NCI-H187 treated with DMSO at 0.1 percent for 48 hours (cell line): ENCODE measurements around the gene TTLL12.

Experiments
- DNase-seq: peaks from one replicate; lab custom pipeline; 2025; lab: John Stamatoyannopoulos, UW

TTLL12 gene

DNA sequence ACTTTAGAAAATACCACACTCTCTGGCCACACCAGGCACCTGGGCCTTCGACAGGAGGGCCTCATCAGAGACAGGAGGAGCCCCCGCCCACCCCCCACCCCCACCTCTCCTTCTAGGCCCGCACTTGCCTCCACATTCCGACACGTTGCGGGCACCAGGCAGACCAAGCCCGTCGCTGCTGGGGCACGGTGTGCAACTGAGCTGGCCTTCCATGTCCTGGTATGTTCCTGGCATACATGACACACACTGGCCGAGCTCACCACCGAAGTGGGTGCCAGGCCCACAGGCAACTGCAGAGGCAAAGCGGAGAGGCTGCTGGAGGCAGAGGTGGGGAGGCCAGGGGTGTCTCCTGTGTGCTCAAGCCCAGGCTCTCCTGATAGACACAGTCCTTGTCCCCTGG lies 27.0 kb upstream of the TTLL12 start:
- DNase-seq: no peak

DNA sequence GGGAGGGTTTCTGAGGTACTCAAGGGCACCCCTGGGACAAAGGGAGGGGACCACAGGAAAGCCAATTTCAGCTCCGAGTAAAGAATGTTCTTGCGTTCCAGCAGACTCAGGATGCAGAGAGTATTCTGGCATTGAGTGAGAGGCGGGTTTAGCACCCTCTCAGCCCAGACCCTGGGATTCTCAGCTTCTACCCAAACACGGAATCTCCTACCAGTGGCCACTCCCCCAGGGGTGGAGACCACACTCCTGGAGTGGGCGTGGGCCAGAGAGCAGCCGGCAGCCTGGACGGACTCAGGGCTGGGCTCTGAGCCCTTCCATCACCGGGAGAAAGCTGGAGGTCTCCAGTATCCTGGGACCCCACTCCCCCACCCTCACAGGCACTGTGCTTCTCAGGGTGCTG lies 26.1 kb upstream of the TTLL12 start:
- no peak for DNase-seq

DNA sequence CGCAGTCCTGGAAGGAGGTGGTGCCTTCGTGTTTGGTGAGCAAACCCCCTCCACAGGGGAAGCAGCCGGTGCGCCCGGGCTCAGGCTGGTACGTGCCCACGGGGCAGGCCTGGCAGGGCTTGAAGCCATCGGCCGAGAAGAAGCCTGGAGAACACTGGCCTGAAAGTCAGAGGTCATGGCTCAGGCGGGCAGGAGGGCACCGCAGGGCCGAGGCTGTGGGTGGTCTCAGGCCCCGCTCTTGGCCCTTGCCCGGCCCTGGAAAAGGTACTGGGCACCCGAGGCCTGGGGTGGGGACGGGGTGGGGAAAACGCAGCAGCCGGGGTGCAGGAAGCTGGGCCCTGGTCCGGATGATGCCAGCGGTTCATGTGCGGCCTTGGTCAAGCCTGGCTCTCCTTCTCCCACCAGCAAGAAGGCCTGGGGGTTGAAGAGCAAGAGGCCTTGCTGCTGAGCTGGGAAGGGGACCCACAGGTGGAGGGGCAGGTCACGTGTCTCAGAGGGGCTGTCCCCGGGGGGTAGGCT lies 25.6 kb upstream of the TTLL12 start:
- DNase-seq: no peak

DNA sequence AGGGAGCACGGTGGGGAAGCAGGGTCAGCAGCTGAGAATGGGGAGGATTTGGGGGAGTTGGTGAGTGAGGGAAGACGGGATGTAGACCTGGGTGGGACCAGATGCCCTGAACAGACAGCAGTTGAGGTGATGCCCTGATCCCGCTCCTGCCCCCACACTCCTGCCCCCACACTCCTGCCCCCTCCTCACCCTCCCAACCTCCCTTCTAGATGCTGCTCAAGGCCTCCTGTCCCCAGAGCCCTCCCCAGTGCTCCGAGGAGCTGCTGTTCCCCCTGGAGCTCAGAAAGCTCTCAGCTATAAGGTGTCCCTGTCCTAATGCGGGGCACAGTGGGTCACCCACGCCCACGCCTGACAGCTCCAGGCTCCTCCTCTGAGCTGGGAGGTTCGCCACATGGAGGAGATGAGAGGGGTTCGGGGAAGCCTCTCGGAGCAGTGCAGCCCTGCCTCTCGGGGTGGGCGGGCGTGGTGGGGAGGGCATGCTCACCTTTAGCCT lies 25.1 kb upstream of the TTLL12 start:
- no peak for DNase-seq

DNA sequence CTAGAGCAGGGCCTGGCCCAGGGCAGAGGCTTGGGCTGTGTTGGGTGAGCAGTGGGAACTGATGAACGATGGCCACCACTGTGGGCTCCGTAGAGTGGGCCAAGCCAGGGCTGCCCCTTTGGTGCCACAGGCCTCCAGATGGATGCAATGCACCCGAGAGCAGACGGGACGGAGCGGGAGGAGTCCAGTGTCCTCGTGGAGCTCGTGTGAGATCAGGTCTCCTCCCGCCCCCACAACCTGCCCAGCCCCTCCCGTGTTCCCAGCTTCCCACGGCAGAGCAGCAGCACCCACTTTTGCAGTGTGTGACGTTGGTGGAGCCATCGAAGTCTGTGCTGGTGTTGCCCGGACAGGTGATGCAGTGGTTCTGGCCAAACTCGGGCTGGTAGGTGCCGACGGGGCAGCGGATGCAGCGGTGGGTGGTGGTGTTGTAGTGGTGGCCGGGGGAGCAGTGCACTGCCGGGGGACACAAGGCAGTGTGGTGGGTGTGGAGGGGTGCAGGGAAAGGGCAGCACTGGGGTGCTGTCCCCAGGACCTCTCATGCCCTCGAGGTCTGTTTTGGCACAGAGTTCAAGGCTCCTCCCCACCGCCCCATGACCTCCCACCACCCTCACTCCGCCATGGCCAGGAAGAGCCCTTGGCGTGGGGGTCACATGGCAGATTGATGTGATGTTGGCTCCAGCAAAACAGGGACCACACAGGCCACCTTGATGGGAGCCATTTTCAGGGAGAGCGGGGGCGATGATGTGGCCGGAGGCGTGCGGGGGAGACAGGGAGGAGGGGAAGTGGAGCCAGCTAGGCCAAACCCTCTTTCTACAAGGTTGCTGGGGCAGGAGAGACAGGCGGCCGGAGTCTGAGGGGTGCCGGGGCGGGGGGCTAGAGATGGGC lies 23.9 kb upstream of the TTLL12 start:
- no peak for DNase-seq

DNA sequence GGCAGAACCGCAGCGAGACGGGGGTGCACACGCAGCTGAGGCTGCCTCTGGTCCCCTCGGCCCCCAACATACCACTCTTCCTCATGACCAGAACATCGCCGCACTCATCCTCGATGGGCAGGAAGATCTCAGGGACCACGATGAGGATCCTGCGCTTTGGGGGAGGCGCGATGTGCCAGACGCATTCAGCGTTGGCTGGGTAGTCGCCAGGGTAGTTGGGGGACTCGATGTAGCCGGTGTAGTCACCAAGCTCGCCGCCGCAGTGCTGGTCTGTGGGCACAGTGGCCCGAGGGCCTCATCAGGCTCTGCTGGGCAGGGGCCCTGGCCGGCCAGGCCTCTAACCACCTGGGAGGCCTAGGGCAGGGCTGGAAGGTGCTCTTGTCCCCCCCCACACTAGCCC lies 23.0 kb upstream of the TTLL12 start:
- no peak for DNase-seq

DNA sequence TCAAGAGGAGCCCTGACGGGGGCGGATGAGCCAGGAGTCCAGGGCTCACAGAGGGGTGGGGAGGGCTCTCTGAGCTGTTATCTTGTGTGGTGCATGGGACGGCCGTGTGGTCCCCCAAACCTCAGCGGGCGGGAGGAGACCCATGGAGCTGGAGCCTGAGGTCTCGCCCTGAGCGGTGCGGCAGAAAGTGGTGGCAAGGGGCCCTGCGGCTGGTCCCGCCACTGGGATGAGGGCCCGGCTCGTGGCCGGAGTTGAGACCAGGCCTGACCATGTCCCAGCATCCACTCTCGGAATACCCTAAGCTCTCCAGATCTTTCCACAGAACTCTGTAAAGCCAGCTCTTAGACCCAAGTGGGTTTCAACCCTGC lies 22.6 kb upstream of the TTLL12 start:
- DNase-seq: no peak

DNA sequence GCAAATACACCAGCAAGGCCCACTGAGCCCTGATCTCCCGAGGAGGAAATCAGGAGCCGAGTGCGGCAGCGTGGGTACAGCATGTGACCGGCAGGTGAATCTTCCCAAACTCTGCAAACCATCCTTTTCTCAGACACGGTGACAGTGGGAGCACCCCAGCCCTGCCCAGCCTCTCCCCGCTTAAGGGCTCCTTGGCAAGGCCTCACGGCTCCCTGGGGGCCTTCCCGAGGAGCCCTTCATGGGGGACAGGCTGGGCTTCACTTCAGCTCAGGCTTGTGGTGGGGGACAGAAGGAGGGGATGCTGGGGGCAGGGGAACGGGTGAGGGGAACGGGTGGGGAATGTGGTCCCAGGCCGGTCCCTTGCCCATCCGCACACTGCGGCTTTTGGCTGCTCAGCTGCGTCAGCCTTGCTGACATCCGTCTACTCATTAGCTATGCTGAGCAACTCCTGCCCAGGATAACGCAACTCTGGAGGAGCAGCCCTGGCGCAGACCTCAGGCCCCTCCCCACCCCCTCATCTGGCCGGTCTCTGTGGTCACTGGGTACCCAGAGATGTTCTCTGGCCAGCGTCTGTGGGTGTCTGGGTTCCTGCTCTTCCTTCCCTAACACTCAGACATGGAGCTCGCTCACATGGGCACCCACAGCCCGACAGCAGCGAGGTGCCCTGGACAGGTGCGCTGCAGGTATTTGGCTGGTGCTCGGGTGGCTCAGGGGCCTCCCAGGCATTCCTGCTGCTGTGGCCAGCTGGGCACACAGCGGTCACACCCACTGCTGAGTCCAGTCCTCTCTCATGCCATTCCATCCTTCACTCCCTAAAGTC lies 22.0 kb upstream of the TTLL12 start:
- no peak for DNase-seq

DNA sequence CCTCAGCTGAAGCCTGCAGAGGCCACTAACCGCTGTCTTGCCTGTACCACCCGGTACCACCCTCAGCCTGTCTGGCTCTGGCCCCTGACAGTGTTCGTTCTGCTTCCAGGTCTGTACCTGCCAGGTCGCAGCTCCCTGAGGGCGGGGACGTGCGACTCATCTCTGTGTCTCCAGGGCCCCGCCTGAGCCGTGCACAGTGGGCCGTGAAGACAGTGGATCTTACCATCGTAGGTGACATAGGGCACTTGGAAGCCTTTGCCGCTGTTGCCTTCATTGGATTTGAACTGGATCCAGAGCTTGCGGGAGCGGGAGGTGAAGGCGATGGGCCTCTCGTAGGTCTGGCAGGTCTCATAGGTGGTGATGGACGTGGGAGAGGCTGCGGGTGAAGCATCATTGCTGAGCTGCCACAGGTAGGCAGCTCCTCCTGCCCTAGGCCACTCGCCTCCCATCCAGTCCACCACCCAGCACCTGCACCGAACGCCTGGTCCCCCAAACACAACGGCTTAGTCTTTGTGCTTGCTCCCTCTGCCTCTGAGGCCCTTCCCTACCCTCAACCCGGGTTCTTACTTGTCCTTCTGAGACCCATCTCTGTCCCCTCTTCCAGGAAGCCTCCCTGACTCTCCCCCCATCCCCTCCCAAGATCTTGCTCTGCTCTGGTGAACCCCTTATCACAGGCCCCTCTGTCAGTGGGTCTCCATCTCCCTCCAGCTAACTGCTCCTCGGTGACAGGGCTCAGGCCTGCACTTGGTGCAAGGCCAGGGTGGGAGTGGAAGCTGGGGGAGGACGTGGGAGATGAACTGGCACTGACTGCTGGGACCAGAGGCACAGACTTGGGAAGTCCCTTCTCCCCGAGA lies 21.1 kb upstream of the TTLL12 start:
- DNase-seq: no peak

DNA sequence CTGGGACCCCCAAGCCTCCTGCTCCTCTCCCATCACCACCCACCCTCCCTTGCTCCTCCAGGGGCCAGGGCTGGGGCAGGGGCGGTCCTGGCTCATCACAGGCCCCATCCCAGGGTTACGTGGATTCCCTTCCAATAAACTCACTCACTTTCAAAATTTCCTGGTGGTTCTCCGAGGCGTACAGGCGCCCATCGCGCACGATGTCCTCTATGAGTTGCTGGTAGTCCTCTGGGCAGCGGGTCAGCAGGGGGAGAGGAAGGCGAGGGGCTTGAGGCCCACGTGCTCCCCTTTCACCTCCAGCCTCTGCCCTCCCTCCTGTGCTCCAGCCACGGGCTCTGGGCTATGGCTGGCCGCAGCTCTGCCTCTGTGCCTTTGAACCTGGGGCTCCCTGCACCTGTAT lies 20.5 kb upstream of the TTLL12 start:
- DNase-seq: no peak

DNA sequence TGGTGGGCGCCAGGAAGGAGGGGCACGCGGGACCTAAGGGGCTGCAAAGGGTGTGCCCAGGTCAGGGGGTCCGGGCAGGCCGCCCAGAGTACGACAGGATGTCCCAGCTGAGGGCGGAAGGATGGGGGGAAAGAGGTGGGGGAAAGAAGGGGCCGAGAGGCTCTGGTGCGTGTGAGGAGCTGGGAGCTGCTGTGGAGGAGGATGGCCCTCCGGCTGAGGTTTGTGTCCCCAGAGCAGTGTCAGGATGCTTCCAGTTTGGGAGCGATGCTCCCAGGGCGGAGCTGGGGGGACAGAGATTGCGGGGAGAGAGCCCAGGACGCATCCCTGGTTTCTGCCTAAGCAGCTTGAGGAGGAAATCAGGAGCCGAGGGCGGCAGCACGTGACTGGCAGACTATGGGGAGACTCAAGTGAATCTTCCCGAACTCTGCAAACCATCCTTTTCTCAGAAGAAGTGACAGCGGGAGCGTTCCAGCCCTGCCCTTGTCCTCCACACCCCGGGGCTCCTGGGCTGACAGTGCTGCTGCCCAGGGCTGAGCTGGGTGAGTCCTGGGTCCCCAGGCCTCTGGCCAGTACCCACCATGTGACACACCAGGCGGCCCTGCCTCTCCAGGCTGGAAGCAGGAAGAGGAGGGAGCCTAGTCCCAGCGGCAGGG lies 19.7 kb upstream of the TTLL12 start:
- DNase-seq: no peak

DNA sequence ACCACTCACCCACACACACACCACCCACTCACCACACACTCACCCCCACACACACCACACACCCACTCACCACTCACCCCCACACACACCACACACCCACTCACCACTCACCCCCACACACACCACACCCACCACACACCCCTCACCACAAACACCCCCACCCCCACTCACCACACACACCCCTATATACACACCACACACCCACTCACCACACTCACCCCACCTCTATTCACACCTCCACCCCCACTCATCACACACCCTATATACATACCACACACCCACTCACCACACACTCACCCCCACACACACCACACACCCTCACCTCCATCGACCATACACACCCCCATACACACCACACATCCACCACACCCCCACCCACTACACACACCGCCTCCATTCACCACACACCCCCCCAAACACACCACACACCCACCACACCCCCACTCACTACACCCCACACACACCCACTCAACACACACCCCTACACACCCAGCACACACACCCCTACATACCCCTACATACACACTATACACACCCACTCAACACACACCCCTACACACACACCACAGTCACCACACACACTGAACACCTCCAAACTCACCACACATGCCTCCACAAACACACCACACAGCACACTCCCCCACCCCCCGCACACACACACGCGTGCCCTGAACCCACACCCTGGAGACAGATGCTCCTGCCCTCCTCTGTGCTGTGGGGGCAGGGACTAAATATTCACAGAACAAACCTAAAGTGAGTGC lies 19.0 kb upstream of the TTLL12 start:
- DNase-seq: no peak

DNA sequence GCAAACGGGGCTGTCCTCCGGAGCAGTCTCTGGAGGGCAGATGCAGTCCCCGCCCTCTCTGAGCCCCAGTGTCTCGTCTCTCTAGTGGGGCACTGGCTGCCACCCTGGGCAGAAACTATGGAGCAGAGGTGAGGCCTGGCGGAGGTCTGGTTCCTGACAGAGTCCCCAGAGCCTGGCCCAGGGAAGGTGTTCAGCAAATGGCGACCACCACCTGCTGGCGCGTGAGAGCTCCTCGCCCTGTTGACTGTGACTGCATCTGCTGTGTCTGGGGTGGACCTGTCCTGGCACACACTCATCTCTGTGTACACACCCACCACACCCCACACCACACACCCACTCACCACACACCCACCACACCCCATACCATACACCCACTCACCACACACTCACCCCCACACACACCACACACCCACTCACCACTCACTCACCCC lies 18.3 kb upstream of the TTLL12 start:
- DNase-seq: no peak

DNA sequence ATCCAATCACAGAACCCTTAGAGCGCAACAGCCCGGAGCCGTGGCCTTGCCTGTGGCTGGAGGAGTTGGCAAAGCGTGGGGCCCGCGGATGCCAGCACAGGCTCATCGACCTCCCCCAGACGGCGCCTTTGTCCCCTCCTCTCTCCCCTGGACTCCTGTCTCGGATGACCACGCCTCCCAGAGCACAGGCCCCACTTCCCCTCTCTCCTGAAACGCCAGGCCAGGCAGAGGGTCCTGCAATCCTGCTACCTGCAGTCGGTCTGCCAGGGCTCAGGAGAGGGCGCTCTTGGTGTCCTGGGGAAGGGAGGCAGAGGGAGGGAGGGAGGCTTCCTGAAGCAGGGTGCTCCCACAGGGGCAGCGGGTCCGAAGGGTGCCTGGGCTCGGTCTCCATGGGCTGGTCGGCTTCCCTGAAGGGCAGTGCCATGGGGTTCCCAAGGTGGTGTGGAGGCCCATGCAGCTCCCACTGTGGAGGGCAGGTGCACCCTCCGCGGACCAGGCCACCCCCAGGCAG lies 16.6 kb upstream of the TTLL12 start:
- no peak for DNase-seq

DNA sequence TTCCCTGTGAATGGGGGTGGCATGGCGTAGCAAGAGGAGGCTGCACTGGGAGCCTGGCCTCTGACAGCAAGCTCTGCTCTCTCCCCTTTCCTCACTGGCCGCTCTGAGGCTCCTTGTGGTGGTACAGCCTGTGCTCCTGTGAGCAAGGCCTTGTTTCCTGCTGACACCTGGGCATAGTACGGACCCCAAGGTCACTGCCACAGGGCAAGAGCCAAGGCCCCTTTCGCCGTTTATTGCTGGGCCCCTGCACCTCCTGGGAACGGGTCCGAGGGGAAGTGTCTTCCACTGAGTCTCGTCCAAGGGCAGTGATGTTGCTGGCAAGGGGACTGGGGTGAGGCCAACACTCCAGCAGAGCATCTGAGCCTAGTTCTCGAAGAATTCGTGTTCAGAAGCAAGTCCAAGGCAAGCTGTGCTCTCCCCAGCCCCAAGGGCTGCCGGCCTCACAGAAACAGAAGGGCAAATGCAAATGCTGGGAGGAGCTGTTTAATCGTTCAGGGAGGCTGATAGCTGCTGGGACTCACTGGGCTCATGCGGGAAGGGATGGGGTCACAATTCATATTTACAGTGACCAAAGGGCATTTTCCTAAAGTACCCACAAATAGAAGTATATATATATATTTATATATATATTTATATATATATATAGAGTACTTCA lies 15.9 kb upstream of the TTLL12 start:
- DNase-seq: no peak

DNA sequence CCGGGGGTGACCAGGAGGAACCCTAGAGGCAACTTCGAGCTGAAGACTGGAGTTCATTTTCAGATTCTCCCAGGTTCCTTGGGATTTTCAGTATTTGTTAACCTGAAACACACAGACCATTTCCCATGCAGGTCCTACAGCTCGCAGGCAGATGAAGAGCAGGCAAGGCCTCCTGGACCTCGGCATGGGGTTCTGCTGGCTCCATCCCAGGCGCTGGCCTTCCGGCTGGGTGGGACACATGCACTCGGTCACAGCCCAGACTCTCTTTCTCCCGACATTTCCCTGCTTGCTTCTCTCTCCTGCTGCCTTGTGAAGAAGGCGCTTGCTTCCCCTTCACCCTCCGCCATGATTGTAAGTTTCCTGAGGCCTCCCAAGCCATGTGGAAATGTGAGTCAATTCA lies 15.4 kb upstream of the TTLL12 start:
- no peak for DNase-seq

DNA sequence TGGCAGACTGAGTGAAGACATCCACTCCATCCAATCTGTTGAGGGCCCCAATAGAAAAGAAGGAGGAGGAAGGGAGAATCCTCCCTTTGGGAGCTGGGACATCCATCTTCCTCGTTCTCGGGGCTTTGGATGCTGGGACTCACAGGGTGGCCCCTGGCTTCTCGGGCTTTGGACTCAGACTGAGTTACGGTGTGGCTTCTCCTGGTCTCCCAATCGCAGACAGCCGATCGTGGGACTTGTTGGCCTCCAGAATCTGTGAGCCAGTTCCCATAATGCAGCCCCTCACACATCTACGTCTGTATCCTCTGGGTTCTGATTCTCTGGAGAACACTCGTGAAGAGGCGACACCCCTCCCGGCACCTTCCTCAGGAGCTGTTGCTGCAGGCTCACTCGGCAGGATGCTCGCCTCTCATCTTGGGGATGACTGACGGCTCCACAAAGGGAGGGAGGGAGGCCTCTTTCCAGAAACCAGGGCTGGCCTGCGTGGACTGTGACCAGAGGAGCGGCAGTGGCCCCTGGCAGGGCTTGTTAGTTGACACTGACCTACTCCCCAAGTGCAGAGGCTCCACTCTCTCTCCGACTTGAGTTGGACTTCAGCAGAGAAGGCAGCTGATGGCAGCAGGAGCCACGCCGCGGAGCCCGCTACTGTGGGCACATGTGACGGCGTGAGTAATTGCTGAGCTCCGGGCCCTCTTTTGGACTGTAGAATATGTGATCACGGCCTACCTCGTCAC lies 14.7 kb upstream of the TTLL12 start:
- no peak for DNase-seq

DNA sequence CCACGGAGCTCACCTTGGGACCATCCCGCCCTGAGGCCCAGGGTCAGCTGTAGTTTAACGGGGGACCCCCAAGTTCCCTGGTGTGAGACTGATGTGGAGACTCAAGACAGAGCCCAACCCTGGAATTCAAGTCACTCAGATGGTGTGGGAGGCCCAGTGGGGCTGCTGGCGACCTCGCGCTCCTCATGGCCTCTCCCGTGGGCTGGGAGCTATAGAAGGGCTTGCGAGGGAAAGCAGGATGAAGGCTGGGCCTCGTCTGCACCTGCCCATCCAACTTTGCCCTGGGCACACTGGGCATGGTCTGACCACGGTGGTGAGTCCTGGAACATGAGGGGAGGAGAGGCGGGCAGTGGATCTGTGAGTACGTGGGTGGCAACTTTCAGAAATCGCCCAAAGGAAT lies 13.6 kb upstream of the TTLL12 start:
- no peak for DNase-seq

DNA sequence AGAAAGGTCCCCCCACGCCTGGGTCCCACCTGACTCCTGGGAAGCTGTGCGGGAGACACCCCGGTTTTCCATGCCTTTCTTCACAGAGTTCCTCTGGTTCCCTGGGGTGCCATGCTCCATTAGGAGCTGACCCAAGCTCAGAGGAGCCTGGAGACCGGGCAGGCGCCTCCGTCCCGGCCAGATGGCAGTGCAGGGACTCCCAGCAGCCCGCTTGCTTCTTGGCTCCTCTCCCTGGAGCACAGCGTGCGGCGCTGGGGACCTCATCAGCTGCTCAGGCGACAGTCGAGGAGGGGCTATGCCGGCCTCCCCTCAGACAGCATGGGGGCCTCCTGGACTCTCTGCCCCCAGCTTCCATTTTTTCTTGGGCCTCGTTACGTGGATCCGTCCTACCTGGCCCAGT lies 13.1 kb upstream of the TTLL12 start:
- no peak for DNase-seq
